MM.1S (cell line): ENCODE data around the gene KRTAP10-5.
A peak's percentile ranks its signal among the peaks of the same experiment; 100 is the strongest.

ENCODE experiments used
- DNase-seq: peaks from one replicate; pipeline ENCODE4 v3.0.0-alpha.2; 2015
- H2AFZ ChIP-seq: fragments of 300-600 bp; sonication (generic); 2 replicates; pipeline ENCODE4 v1.6.0; 2016; ENCODE audit warnings: antibody characterized with exemption, low read length
- H3F3A ChIP-seq: fragments of 300-600 bp; sonication (generic); 2 replicates; pipeline ENCODE4 v1.6.1; 2016; ENCODE audit warnings: mild to moderate bottlenecking, antibody characterized with exemption, low read length, moderate library complexity, mixed read lengths; ENCODE audit not compliant: insufficient read depth
- H3K27ac ChIP-seq: fragments of 300-600 bp; sonication (generic); 2 replicates; pipeline ENCODE4 v1.5.1; 2016; ENCODE audit warnings: mild to moderate bottlenecking, low read length
- H3K27me3 ChIP-seq: fragments of 300-600 bp; sonication (generic); replicated peaks from 2 replicates; pipeline ENCODE4 v1.6.0; 2016; ENCODE audit warnings: low read length; ENCODE audit not compliant: insufficient read depth
- H3K36me3 ChIP-seq: fragments of 300-600 bp; sonication (generic); replicated peaks from 2 replicates; pipeline ENCODE4 v1.6.1; 2016; ENCODE audit warnings: mild to moderate bottlenecking, low read length, mixed read lengths; ENCODE audit not compliant: insufficient read depth
- H3K4me1 ChIP-seq: fragments of 300-600 bp; sonication (generic); 2 replicates; pipeline ENCODE4 v1.6.1; 2016; ENCODE audit warnings: low read length, mixed read lengths
- H3K4me2 ChIP-seq: fragments of 300-600 bp; sonication (generic); 2 replicates; pipeline ENCODE4 v1.6.0; 2016; ENCODE audit warnings: low read depth, low read length
- H3K4me3 ChIP-seq: fragments of 300-600 bp; sonication (generic); 2 replicates; pipeline ENCODE4 v1.5.1; 2016; ENCODE audit warnings: low read length, mixed read lengths
- H3K79me2 ChIP-seq: fragments of 300-600 bp; sonication (generic); 2 replicates; pipeline ENCODE4 v1.6.1; 2016; ENCODE audit warnings: mixed run types, low read length, mixed read lengths
- H3K9ac ChIP-seq: fragments of 300-600 bp; sonication (generic); 2 replicates; pipeline ENCODE4 v1.6.1; 2016; ENCODE audit warnings: low read length, mixed read lengths
- H3K9me2 ChIP-seq: fragments of 300-600 bp; sonication (generic); replicated peaks from 2 replicates; pipeline ENCODE4 v1.6.1; 2016; ENCODE audit warnings: mild to moderate bottlenecking, low read length, mixed read lengths; ENCODE audit not compliant: insufficient read depth
- H3K9me3 ChIP-seq: fragments of 300-600 bp; sonication (generic); replicated peaks from 2 replicates; pipeline ENCODE4 v1.6.1; 2016; ENCODE audit warnings: mild to moderate bottlenecking, low read length, mixed read lengths; ENCODE audit not compliant: insufficient read depth
- H4K20me1 ChIP-seq: fragments of 300-600 bp; sonication (generic); 2 replicates; pipeline ENCODE4 v1.6.1; 2016; ENCODE audit warnings: mild to moderate bottlenecking, low read length, moderate library complexity, mixed read lengths; ENCODE audit not compliant: insufficient read depth
- CTCF ChIP-seq: fragments of 300-600 bp; sonication (generic); IDR thresholded peaks from 2 replicates; pipeline ENCODE4 v1.5.1; 2016; ENCODE audit warnings: antibody characterized with exemption, low read length, mixed read lengths
- EZH2 ChIP-seq: fragments of 300-600 bp; sonication (generic); optimal IDR thresholded peaks from 2 replicates; pipeline ENCODE3; 2017; ENCODE audit warnings: low read depth, mild to moderate bottlenecking, antibody characterized with exemption, low read length, mixed read lengths
- EZH2phosphoT487 ChIP-seq: fragments of 300-600 bp; sonication (generic); IDR thresholded peaks from 2 replicates; pipeline ENCODE4 v1.6.1; 2018; ENCODE audit warnings: antibody characterized with exemption, low read length

Gene KRTAP10-5

DNA sequence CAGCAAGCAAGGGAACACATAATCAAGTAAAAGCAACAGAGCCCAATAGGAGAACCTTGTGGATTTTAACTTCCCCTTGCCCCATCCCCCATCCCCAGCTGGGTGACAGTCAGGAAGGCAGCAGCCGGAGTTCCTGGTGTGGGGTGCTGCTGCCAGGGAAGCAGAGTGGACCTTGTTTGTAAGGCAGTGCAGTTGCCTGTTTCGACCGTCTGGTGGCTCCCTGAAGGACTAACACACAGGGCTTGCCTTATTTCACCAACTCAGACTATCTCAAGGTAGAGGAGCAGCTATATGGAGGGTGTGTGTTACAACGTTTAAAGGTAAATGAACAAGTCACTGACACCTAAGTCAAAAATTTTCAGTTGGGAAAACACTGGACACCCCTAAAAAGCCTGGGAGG is 38.1 kb upstream of the KRTAP10-5 start:
- Histone ChIP-seq H3F3A (no peaks in the 10 kb centered on the region), H2AFZ (no peak overlapping the region)

GRCh38 chr21:44617071-44617501 is 36.7 kb upstream of the KRTAP10-5 start:
- Histone ChIP-seq H3K27ac (no peak overlapping the region), H4K20me1 (no peaks in the 10 kb centered on the region), H3K4me1 (no peaks in the 10 kb centered on the region), H3K9me3 (no peaks in the 10 kb centered on the region), H3F3A (no peaks in the 10 kb centered on the region), H2AFZ (no peak overlapping the region), H3K79me2 (no peaks in the 10 kb centered on the region), H3K9me2 (no peaks in the 10 kb centered on the region), H3K36me3 (no peaks in the 10 kb centered on the region), H3K4me2 (no peak overlapping the region), H3K27me3 (peaks cover 98% of the 10 kb centered on the region), H3K9ac (no peak overlapping the region), H3K4me3 (no peak overlapping the region)
- TF ChIP-seq CTCF (no peak), EZH2phosphoT487 (no peak), EZH2 (no peak)
- DNase-seq = no peak

More for the DNA sequence above, 38.1 kb upstream of the KRTAP10-5 start:
- no peaks in the 10 kb centered on the region for H3K36me3 ChIP-seq
- peak; percentile 22 for TF ChIP-seq CTCF
- TF ChIP-seq EZH2phosphoT487 = no peak
- no peaks in the 10 kb centered on the region for H3K9me2 ChIP-seq
- H3K9me3 ChIP-seq = no peaks in the 10 kb centered on the region
- no peak overlapping the region for H3K27ac ChIP-seq
- H3K4me1 ChIP-seq = no peaks in the 10 kb centered on the region
- no peak overlapping the region for H3K4me2 ChIP-seq
- no peaks in the 10 kb centered on the region for H3K79me2 ChIP-seq
- no peaks in the 10 kb centered on the region for H4K20me1 ChIP-seq
- peaks cover 84% of the 10 kb centered on the region for H3K27me3 ChIP-seq
- no peak overlapping the region for H3K9ac ChIP-seq
- DNase-seq = no peak
- no peak overlapping the region for H3K4me3 ChIP-seq

DNA sequence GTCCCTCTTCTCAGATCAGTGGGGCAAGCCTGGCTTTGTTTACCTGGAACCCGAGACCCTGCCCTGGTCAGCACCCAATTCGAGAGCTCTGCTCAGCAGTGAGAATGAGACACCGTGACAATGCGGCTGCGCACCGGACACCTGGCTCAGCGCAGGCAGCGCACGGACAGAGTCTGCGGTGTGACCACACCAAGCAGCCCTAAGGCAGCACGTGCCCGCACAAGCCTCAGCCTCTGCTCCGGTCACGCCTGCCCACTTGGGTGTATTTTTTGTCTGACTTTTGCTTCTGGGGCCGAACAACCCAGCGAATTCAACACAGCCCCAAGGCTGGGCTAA is 36.2 kb upstream of the KRTAP10-5 start:
- H3K4me2 ChIP-seq = no peak overlapping the region
- H3K27me3 ChIP-seq = peaks cover 99% of the 10 kb centered on the region
- H3K79me2 ChIP-seq = no peaks in the 10 kb centered on the region
- H3K27ac ChIP-seq = no peak overlapping the region
- no peak for DNase-seq
- no peaks in the 10 kb centered on the region for H3K4me1 ChIP-seq
- no peak overlapping the region for H3K4me3 ChIP-seq
- H3F3A ChIP-seq = no peaks in the 10 kb centered on the region
- H3K9me3 ChIP-seq = no peaks in the 10 kb centered on the region
- no peaks in the 10 kb centered on the region for H4K20me1 ChIP-seq
- no peak overlapping the region for H2AFZ ChIP-seq
- H3K9ac ChIP-seq = no peak overlapping the region
- H3K9me2 ChIP-seq = no peaks in the 10 kb centered on the region
- TF ChIP-seq EZH2 (no peak), CTCF (no peak), EZH2phosphoT487 (no peak)
- no peaks in the 10 kb centered on the region for H3K36me3 ChIP-seq
